Measurements from ENCODE around the gene MCM3.

Gene MCM3

DNA sequence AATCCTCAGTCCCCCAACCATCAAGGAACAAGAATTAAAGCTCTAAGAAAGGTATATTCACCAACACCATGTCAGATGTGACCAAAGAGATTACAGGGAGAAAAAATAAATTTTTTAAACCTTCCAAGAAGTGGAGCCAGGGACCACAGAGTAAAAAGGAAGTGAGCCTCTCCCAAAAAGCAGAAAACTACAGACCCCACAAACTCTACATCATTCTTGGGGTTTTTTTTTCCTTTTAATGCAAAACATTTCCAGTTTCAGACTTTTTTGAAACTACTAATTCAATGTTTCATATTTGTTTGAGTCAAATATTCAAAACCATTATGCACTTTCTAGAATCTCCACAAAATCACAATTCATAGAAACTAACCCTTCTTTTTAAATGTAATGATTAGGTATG lies 33.4 kb downstream of the MCM3 start:
- peaks cover 32% of the 10 kb centered on the region for H3K4me1 Mint-ChIP-seq (ENCODE audit: low read depth)

DNA sequence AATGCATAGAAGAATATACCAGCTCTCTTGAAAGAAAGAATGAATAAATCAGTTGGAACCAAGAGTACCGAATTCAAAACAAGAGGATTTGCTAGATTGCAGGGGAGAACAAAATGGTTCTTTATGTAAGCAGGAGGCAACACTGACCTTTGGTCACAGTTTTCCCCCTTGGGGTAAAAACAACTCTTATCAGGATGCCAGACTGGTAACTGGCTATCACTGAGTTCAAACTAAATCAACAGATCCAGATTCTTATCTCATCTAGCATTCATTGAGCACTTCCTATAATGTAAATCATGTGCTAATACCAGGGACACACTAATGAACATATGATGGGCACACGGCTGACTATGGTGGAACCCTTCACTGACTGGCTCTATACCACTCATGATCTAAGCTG lies 35.5 kb downstream of the MCM3 start:
- Mint-ChIP-seq H3K4me3 (no peak overlapping the region), H3K27me3 (ENCODE audit: low read depth) (peaks cover 49% of the 10 kb centered on the region), H3K4me1 (ENCODE audit: low read depth) (peaks cover 12% of the 10 kb centered on the region), H3K36me3 (ENCODE audit: low read depth) (no peaks in the 10 kb centered on the region), H3K9me3 (no peaks in the 10 kb centered on the region), H3K27ac (no peak overlapping the region)
- DNase-seq (ENCODE audit: low spot score), result no peak

More for the DNA sequence above, 33.4 kb downstream of the MCM3 start:
- no peak for DNase-seq (ENCODE audit: low spot score)
- no peaks in the 10 kb centered on the region for H3K9me3 Mint-ChIP-seq
- H3K27ac Mint-ChIP-seq, result no peak overlapping the region
- H3K36me3 Mint-ChIP-seq (ENCODE audit: low read depth), result no peaks in the 10 kb centered on the region
- peaks cover 47% of the 10 kb centered on the region for H3K27me3 Mint-ChIP-seq (ENCODE audit: low read depth)
- H3K4me3 Mint-ChIP-seq, result no peak overlapping the region

DNA sequence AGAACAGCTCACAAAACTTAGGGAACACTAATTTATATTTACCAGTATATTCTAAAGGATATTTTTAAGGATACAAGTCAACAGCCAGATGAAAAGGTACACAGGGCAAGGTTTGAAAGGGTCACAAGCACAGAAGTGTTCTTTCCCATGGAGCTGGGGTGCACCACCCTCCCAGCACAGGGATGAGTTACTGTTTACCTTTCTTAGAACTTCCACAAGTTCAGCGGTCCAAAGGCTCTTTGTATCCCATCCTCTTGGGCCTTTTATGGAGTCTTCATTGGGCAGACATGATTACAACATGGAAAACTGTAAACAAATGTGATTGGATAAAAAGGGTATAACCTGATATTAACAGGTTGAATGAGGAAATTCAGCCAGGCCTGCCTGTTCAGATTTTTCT lies 39.1 kb downstream of the MCM3 start:
- no peaks in the 10 kb centered on the region for H3K36me3 Mint-ChIP-seq (ENCODE audit: low read depth)
- no peak overlapping the region for H3K27ac Mint-ChIP-seq
- peaks cover 51% of the 10 kb centered on the region for H3K27me3 Mint-ChIP-seq (ENCODE audit: low read depth)
- no peak overlapping the region for H3K4me3 Mint-ChIP-seq
- no peak for DNase-seq (ENCODE audit: low spot score)
- H3K9me3 Mint-ChIP-seq, result no peaks in the 10 kb centered on the region
- no peaks in the 10 kb centered on the region for H3K4me1 Mint-ChIP-seq (ENCODE audit: low read depth)

DNA sequence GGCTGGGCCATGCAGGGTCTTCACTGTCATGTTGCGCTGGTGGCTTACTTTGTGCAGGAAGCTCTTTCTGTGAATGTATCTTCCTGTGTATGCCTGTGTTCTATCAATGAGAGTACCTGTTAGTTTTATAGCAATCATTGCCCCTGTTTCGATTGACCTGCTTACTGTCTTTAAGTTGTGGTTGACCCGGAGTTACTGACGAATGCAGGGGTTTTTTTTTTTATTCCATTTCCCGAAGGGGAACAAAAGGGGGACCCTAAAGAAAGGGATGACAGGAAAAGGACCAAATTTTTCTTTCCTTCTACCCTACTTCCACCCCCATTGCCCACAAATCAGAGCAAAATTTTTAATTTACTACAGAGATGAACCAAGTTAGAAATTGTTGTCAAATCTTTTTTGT lies 40.1 kb downstream of the MCM3 start, which contains the start of gene IL17F:
TSS of gene IL17F (minus strand) at position 101 of the 400 bp plus-strand sequence. CDS start at position 30, 71 bp downstream.
- Mint-ChIP-seq H3K4me1 (ENCODE audit: low read depth) (no peaks in the 10 kb centered on the region), H3K27ac (no peak within 1 kb of the TSS), H3K27me3 (ENCODE audit: low read depth) (peaks cover 50% of the 10 kb centered on the region), H3K36me3 (ENCODE audit: low read depth) (no peaks in the 10 kb centered on the region), H3K9me3 (no peaks in the 10 kb centered on the region), H3K4me3 (no peak within 1 kb of the TSS)
- DNase-seq (ENCODE audit: low spot score), result no peak

DNA sequence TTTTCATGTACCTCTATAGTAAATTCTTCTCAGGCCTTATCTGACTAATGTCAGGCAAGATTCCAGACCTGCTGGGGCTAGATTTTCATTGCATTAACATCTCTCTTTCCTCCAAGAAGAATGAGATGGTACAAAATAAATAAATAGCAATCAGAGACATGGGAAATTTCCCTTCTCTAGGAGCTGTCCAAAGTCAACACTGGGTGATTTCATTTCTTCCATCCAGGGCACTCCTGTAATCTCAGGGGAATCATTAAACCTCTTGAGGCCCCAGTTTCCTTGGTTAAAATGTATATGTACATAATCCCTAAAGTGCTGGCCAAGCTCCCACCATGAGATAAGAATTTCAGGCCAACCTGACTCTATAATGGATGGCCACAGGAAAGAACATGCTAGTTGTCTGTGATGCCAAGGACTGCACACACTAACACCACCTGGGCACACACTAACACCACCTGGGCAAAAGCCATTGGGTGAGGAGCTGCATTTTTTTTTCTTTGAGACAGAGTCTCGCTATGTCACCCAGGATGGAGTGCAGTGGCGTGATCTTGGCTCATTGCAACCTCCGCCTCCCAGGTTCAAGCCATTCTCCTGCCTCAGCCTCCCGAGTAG lies 41.2 kb downstream of the MCM3 start:
- Mint-ChIP-seq H3K9me3 (no peaks in the 10 kb centered on the region), H3K27ac (no peak overlapping the region), H3K27me3 (ENCODE audit: low read depth) (peaks cover 44% of the 10 kb centered on the region), H3K36me3 (ENCODE audit: low read depth) (no peaks in the 10 kb centered on the region), H3K4me1 (ENCODE audit: low read depth) (no peaks in the 10 kb centered on the region), H3K4me3 (no peak overlapping the region)
- DNase-seq (ENCODE audit: low spot score), result no peak

DNA sequence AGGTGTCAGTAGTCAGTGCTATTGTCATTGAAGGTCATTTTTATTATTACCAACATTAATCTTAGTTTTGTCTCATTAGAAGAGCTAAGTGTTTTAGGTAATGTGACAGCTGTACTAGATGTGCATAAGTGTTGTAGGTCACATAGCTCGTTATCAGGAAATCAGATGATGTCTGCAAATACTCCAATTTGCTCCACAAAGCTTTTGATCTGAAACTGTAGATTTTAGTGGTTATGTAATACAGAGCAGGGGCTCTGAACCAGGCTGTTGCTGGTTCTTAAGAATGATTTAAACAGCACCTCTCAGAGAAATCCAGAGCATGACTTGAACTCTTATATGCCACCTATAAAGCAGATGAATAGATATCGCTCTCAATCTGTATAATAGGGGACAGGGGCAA lies 42.7 kb downstream of the MCM3 start:
- no peak for DNase-seq (ENCODE audit: low spot score)
- no peaks in the 10 kb centered on the region for H3K9me3 Mint-ChIP-seq
- H3K36me3 Mint-ChIP-seq (ENCODE audit: low read depth), result no peaks in the 10 kb centered on the region
- no peak overlapping the region for H3K27ac Mint-ChIP-seq
- no peak overlapping the region for H3K4me3 Mint-ChIP-seq
- no peaks in the 10 kb centered on the region for H3K4me1 Mint-ChIP-seq (ENCODE audit: low read depth)
- H3K27me3 Mint-ChIP-seq (ENCODE audit: low read depth), result peaks cover 45% of the 10 kb centered on the region

DNA sequence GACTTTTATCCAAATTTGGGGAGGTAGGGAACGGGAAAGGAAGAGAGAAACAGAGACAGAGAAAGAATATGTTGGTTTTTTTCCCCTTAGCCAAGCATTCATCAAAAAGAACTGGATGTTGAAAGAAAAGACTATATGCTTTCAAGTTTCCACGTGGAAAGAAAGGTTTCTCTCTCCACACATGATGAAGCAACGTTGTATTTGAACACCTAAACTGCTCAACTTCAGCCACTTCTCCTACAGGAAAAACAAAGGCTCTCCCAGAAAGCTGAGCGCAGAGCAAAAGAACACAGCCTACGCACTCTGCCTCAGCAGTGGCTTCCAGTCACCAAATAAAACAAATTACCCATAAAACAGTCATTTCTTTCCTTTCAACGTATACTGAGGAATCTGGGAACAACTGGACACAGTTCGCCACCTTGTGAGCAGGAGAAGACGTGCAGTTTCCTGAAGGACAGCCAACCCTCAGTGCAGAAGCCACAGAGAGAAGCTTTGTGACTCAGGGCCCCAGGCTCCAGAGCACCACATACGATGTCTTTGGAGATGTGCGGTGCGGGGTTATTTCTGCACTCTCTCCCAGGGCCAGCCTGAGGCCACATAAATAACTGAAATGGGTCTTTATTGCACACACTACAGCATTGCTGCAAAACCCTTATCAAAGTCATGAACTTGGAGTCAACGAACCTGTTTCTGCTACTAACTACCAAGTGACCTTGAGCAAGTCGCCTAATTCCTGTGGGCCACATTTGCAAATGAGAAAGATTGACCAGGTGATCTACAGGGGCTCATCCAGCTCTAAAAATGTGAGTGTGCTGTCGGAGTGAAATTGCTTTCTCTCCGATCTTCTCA lies 50.3 kb downstream of the MCM3 start:
- Mint-ChIP-seq H3K36me3 (ENCODE audit: low read depth) (no peaks in the 10 kb centered on the region), H3K27me3 (ENCODE audit: low read depth) (peaks cover 61% of the 10 kb centered on the region), H3K4me3 (no peak overlapping the region), H3K9me3 (no peaks in the 10 kb centered on the region), H3K27ac (no peak overlapping the region), H3K4me1 (ENCODE audit: low read depth) (peaks cover 10% of the 10 kb centered on the region)
- peak; percentile 37 for DNase-seq (ENCODE audit: low spot score)

DNA sequence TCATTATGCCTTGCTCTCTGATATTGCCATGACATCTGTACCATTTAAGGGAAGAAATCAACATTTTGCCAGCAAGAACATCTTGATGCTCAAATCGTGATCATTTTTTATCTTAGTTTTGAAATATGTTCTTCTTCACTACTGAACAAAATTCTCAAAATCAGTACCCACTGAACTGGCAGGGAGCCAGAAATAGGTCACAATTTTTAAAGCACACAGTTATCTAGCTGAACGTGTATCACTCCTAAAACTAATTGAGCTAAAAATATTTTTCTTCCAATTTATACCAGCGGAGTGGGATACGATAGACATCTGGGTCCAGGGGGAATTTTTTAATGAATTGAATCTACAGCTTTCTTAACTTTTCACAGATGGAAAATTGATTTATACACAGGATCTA lies 51.5 kb downstream of the MCM3 start:
- DNase-seq (ENCODE audit: low spot score), result no peak
- no peak overlapping the region for H3K27ac Mint-ChIP-seq
- peaks cover 18% of the 10 kb centered on the region for H3K4me1 Mint-ChIP-seq (ENCODE audit: low read depth)
- H3K9me3 Mint-ChIP-seq, result no peaks in the 10 kb centered on the region
- peaks cover 59% of the 10 kb centered on the region for H3K27me3 Mint-ChIP-seq (ENCODE audit: low read depth)
- no peaks in the 10 kb centered on the region for H3K36me3 Mint-ChIP-seq (ENCODE audit: low read depth)
- H3K4me3 Mint-ChIP-seq, result no peak overlapping the region

DNA sequence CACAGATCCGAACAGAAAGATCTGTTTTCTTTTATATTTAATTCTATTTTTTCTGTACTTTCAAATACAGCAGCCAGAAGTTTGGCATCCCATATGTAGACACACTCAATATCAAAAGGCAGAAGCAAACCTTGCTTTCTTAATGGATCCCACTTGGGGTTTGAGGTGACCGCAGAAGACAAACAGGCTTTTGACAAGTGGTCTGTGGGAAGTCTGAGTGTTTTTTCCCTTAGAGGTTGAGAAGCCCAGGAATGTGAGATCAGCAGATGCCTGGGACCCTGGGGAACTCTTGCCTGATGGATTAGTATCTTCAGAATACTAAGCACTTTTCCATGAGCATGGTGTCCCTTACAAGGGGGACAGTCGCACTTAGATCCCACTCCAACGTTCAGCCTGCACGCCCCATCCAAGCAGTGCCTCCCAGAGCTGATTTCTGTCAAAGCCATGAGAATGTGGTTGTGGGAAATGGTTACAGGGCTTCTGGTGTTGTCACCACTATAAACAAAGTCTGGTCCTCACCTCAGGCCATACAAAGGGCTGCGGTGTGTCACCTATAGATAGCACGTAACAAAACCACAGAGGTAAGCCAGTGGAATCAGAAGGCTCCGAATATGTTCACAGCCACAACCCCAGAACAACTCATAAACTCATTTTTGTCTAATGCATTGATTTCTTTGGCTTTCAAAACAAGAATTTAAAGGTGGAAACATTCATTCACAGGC lies 53.0 kb downstream of the MCM3 start:
- Mint-ChIP-seq H3K27me3 (ENCODE audit: low read depth) (peaks cover 59% of the 10 kb centered on the region), H3K4me3 (no peak overlapping the region), H3K27ac (no peak overlapping the region), H3K9me3 (no peaks in the 10 kb centered on the region), H3K4me1 (ENCODE audit: low read depth) (peaks cover 31% of the 10 kb centered on the region), H3K36me3 (ENCODE audit: low read depth) (no peaks in the 10 kb centered on the region)
- DNase-seq (ENCODE audit: low spot score), result peak; percentile 35

DNA sequence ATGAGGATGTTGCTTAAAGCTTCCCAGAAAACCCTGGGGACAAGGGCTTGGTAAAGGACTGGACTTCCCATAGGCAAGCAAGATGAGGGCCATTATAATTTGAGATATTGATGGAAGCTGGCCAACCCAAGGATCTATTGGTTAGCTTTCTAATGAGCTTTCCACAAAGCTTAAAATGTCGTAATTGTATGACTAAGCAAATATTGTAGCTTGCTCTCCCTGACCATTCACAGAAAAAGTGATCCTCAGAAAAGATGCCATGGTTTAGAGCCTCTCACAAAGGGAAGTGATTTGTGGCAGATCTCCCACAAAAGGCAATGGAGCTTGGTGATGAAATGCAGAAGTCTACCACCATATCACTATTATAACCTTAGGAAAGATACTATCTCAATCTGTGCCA lies 53.9 kb downstream of the MCM3 start:
- Mint-ChIP-seq H3K4me1 (ENCODE audit: low read depth) (peaks cover 31% of the 10 kb centered on the region), H3K27me3 (ENCODE audit: low read depth) (peaks cover 57% of the 10 kb centered on the region), H3K36me3 (ENCODE audit: low read depth) (no peaks in the 10 kb centered on the region), H3K27ac (no peak overlapping the region), H3K9me3 (no peaks in the 10 kb centered on the region), H3K4me3 (no peak overlapping the region)
- no peak for DNase-seq (ENCODE audit: low spot score)

DNA sequence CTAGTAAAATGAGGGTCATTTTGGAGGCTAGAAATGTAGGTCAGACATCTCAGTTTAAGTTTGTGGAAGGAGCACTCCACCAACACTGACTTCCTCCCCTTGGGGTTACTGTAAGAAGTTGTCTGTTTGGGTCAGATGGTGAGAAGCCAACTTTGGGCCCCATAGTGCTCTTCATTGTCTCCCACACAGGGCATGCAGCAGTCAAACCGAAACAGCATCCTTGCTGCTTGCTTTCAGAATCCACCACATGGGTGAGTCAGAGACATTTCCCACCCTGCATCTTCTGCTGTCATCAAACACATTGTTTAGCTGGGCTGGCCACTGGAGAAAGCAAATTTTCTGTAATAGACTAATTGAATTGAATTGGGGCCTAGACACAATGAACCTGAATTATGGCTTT lies 57.0 kb downstream of the MCM3 start:
- H3K27me3 Mint-ChIP-seq (ENCODE audit: low read depth), result peaks cover 60% of the 10 kb centered on the region
- H3K36me3 Mint-ChIP-seq (ENCODE audit: low read depth), result no peaks in the 10 kb centered on the region
- DNase-seq (ENCODE audit: low spot score), result peak; percentile 88
- H3K9me3 Mint-ChIP-seq, result no peaks in the 10 kb centered on the region
- peak overlapping the region; percentile 12 for H3K27ac Mint-ChIP-seq
- H3K4me3 Mint-ChIP-seq, result peak overlapping the region; percentile 6
- peaks cover 38% of the 10 kb centered on the region for H3K4me1 Mint-ChIP-seq (ENCODE audit: low read depth)

DNA sequence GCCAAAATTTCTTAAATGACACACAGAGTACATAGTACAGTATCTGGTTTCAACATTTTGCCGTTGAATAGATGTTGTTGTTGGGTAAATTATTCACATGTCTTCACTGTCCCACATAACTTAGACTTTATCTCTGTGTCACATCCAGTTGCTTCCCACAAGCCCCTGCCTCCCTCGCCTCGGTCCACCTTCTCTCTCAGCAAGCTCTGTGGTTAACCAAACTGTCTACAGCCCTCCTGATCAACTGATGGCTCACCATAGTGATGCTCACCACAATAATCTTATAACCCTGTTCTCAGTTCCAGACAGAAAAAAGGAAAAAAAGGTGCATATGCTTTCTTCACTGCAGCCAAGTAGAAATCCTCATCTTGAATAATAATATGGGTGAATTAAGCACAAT lies 63.2 kb downstream of the MCM3 start:
- Mint-ChIP-seq H3K4me3 (peak overlapping the region; percentile 49), H3K4me1 (ENCODE audit: low read depth) (peaks cover 17% of the 10 kb centered on the region), H3K9me3 (no peaks in the 10 kb centered on the region)

DNA sequence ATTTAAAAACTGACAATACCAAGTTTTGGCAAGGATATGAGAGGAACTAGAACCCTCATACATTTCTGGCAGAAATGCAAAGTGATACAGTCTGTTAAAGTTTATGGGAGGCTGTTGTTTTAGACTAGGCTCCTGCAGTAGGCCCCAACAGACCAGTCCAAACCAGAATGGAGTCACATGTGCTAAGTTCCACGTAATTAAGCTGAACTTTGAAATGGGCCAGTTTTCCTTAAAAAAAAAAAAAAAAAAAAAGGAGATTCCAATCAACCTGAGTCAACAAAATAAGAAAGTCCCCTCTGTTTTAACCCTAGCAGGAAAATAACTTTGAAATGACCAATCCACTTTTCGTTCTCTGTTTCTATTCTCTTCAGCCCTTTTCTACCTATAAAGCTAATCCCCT lies 66.8 kb downstream of the MCM3 start:
- H3K27me3 Mint-ChIP-seq (ENCODE audit: low read depth), result peaks cover 32% of the 10 kb centered on the region
- no peaks in the 10 kb centered on the region for H3K9me3 Mint-ChIP-seq
- no peak for DNase-seq (ENCODE audit: low spot score)

More for the DNA sequence above, 63.2 kb downstream of the MCM3 start:
- Mint-ChIP-seq H3K27ac (peak overlapping the region; percentile 20), H3K36me3 (ENCODE audit: low read depth) (no peaks in the 10 kb centered on the region), H3K27me3 (ENCODE audit: low read depth) (peaks cover 58% of the 10 kb centered on the region)
- peak; percentile 80 for DNase-seq (ENCODE audit: low spot score)

More for the DNA sequence above, 66.8 kb downstream of the MCM3 start:
- no peaks in the 10 kb centered on the region for H3K36me3 Mint-ChIP-seq (ENCODE audit: low read depth)
- H3K4me3 Mint-ChIP-seq, result no peak overlapping the region
- no peak overlapping the region for H3K27ac Mint-ChIP-seq
- peaks cover 15% of the 10 kb centered on the region for H3K4me1 Mint-ChIP-seq (ENCODE audit: low read depth)
